Suprapubic skin (tissue), 4 donors: Measurements from ENCODE around the gene PLXNA4. TPM values are rescaled to one million over a fixed set of nuclear protein-coding genes. Genes with fewer than 3 reads are reported as not detected.

Source experiments
- DNase-seq, 2 donors: peaks; one replicate each; pipeline ENCODE4 v3.0.0-alpha.2; 2019; ENCODE audit warnings: low spot score in 2 of 2
- H3K27ac ChIP-seq: fragments of 200-600 bp; sonication (generic); one replicate; pipeline ENCODE4 v1.5.1; 2019
- H3K27me3 ChIP-seq: fragments of 200-600 bp; sonication (generic); one replicate; pipeline ENCODE4 v1.5.1; 2019
- H3K36me3 ChIP-seq: fragments of 200-600 bp; sonication (generic); one replicate; pipeline ENCODE4 v1.5.1; 2019
- H3K4me1 ChIP-seq: fragments of 200-600 bp; sonication (generic); one replicate; pipeline ENCODE4 v1.5.1; 2019
- H3K4me3 ChIP-seq: fragments of 200-600 bp; sonication (generic); one replicate; pipeline ENCODE4 v1.5.1; 2019; ENCODE audit warnings: mild to moderate bottlenecking
- H3K9me3 ChIP-seq: fragments of 200-600 bp; sonication (generic); one replicate; pipeline ENCODE4 v1.5.1; 2019
- CTCF ChIP-seq, 2 donors: fragments of 200-600 bp in 1 of 2; fragments of 450-650 bp in 1 of 2; sonication (generic) in 1 of 2; IDR thresholded peaks; one replicate each; pipeline ENCODE4 v1.5.1; 2016 to 2019; ENCODE audit warnings: antibody characterized with exemption in 2 of 2, mild to moderate bottlenecking in 1 of 2, moderate library complexity in 1 of 2
- EP300 ChIP-seq: sonication (generic); formaldehyde crosslinking; IDR thresholded peaks from one replicate; pipeline ENCODE4 v1.6.1; 2017; ENCODE audit warnings: antibody characterized with exemption
- POLR2A ChIP-seq, 2 donors: fragments of 450-650 bp; IDR thresholded peaks; one replicate each; pipeline ENCODE4 v1.6.1; 2017; ENCODE audit warnings: antibody characterized with exemption in 2 of 2, mild to moderate bottlenecking in 2 of 2, moderate library complexity in 2 of 2
- POLR2AphosphoS5 ChIP-seq, 3 donors: sonication (generic); formaldehyde crosslinking; IDR thresholded peaks; one replicate each; pipeline ENCODE4 v1.6.1; 2017; ENCODE audit warnings: antibody characterized with exemption in 3 of 3
- WGBS: methylation state at CpG from one replicate; pipeline ENCODE4 v1.1.5; 2018; 5-methylcytosine and 5-hydroxymethylcytosine counted together
- total RNA-seq, 4 donors: library from RNA; depleted of rRNA; stranded (reverse); fragments of >200 nt; gene quantifications; one replicate each; pipeline ENCODE4 v1.1.0, GENCODE V29; 2016

Gene PLXNA4
- total RNA-seq, 4 donors from 2014 or later, result 5.4 to 10.7 (median 7.1) TPM

- peaks cover 36% of the 10 kb centered on the region for H3K27me3 ChIP-seq
- H3K9me3 ChIP-seq, result no peaks in the 10 kb centered on the region
- no peak for DNase-seq
- H3K4me3 ChIP-seq, result no peak overlapping the region
- peak overlapping the region; percentile 30 for H3K27ac ChIP-seq
- no peaks in the 10 kb centered on the region for H3K36me3 ChIP-seq
- peaks cover 27% of the 10 kb centered on the region for H3K4me1 ChIP-seq
- TF ChIP-seq POLR2A (IDR thresholded peaks at IDR 0.05) (no peak), CTCF (IDR thresholded peaks at IDR 0.05) (no peak), POLR2AphosphoS5 (IDR thresholded peaks at IDR 0.05) (no peak), EP300 (no peak)
- WGBS, result 39% methylated on average over 10 of the region's 12 CpGs
Observed at GRCh38 chr7:132351954-132352499, 224.2 kb downstream of the PLXNA4 start.

- TF ChIP-seq POLR2AphosphoS5 (IDR thresholded peaks at IDR 0.05) (no peak), EP300 (no peak), POLR2A (IDR thresholded peaks at IDR 0.05) (no peak), CTCF (IDR thresholded peaks at IDR 0.05) (no peak)
Observed at GRCh38 chr7:132350741-132351140, 225.5 kb downstream of the PLXNA4 start.

GRCh38 chr7:132349075-132349474 lies 227.2 kb downstream of the PLXNA4 start:
- H3K4me1 ChIP-seq, result peaks cover 24% of the 10 kb centered on the region
- H3K4me3 ChIP-seq, result no peak overlapping the region
- 73% methylated on average over 3 of the region's 3 CpGs for WGBS
- peaks cover 32% of the 10 kb centered on the region for H3K27me3 ChIP-seq
- no peak for TF ChIP-seq POLR2A (IDR thresholded peaks at IDR 0.05)
- TF ChIP-seq CTCF (IDR thresholded peaks at IDR 0.05), result no peak
- no peak for TF ChIP-seq EP300
- TF ChIP-seq POLR2AphosphoS5 (IDR thresholded peaks at IDR 0.05), result no peak
- no peaks in the 10 kb centered on the region for H3K36me3 ChIP-seq
- no peak for DNase-seq
- H3K9me3 ChIP-seq, result no peaks in the 10 kb centered on the region
- no peak overlapping the region for H3K27ac ChIP-seq

More at GRCh38 chr7:132350741-132351140, 225.5 kb downstream of the PLXNA4 start:
- no peak overlapping the region for H3K27ac ChIP-seq
- no peaks in the 10 kb centered on the region for H3K9me3 ChIP-seq
- no peaks in the 10 kb centered on the region for H3K36me3 ChIP-seq
- H3K4me3 ChIP-seq, result no peak overlapping the region
- no peak for DNase-seq
- peaks cover 27% of the 10 kb centered on the region for H3K4me1 ChIP-seq
- peaks cover 36% of the 10 kb centered on the region for H3K27me3 ChIP-seq

- no peak overlapping the region for H3K27ac ChIP-seq
- TF ChIP-seq POLR2AphosphoS5 (IDR thresholded peaks at IDR 0.05) (no peak), POLR2A (IDR thresholded peaks at IDR 0.05) (no peak), CTCF (IDR thresholded peaks at IDR 0.05) (no peak), EP300 (no peak)
- DNase-seq, result no peak
- no peaks in the 10 kb centered on the region for H3K36me3 ChIP-seq
- no peaks in the 10 kb centered on the region for H3K9me3 ChIP-seq
- no peak overlapping the region for H3K4me3 ChIP-seq
- peaks cover 32% of the 10 kb centered on the region for H3K27me3 ChIP-seq
- 88% methylated on average over 4 of the region's 4 CpGs for WGBS
- peaks cover 17% of the 10 kb centered on the region for H3K4me1 ChIP-seq
Observed at GRCh38 chr7:132348341-132348740, 227.9 kb downstream of the PLXNA4 start.

- peaks cover 15% of the 10 kb centered on the region for H3K4me1 ChIP-seq
- H3K27me3 ChIP-seq, result peaks cover 32% of the 10 kb centered on the region
- H3K4me3 ChIP-seq, result no peak overlapping the region
- TF ChIP-seq EP300 (no peak), POLR2AphosphoS5 (IDR thresholded peaks at IDR 0.05) (no peak), CTCF (IDR thresholded peaks at IDR 0.05) (no peak), POLR2A (IDR thresholded peaks at IDR 0.05) (no peak)
- no peaks in the 10 kb centered on the region for H3K36me3 ChIP-seq
- DNase-seq, result no peak
- no peak overlapping the region for H3K27ac ChIP-seq
- no peaks in the 10 kb centered on the region for H3K9me3 ChIP-seq
- WGBS, result 87% methylated on average over 3 of the region's 3 CpGs
Observed at GRCh38 chr7:132347858-132348257, 228.4 kb downstream of the PLXNA4 start.
